CD4-positive, alpha-beta memory T cell (primary cell): ENCODE results near the gene CLCN2. TPM values are rescaled to one million over a fixed set of nuclear protein-coding genes. Genes with fewer than 3 reads are reported as not detected.

Experiments
- CTCF ChIA-PET: fragments of 350-600 bp; sonication (Branson Sonifier 250); formaldehyde crosslinking; loops from one replicate; lab custom pipeline; 2021; ENCODE audit warnings: inconsistent platforms; ENCODE audit not compliant: partially characterized antibody; lab: Charles Lee
- POLR2A ChIA-PET: fragments of 350-600 bp; sonication (Branson Sonifier 250); formaldehyde crosslinking; loops from one replicate; lab custom pipeline; 2021; ENCODE audit not compliant: partially characterized antibody; lab: Charles Lee
- DNase-seq, 5 donors: peaks; one replicate each; pipeline versions ENCODE4 v3.0.0 to v3.0.0-alpha.2; 2020 to 2022; ENCODE audit warnings: mixed read lengths in 1 of 5
- H3K27ac ChIP-seq: one replicate; pipeline ENCODE4 v1.7.0; 2013; ENCODE audit warnings: low read depth, low read length
- H3K27me3 ChIP-seq: 2 replicates; pipeline ENCODE4 v1.7.0; 2013; ENCODE audit warnings: mild to moderate bottlenecking, low read length, moderate library complexity; ENCODE audit not compliant: insufficient read depth
- H3K36me3 ChIP-seq: 2 replicates; pipeline ENCODE4 v1.7.0; 2013; ENCODE audit warnings: mild to moderate bottlenecking, low read length, moderate library complexity; ENCODE audit not compliant: insufficient read depth
- H3K4me1 ChIP-seq: 2 replicates; pipeline ENCODE4 v1.7.0; 2013; ENCODE audit warnings: mild to moderate bottlenecking, low read length, moderate library complexity; ENCODE audit not compliant: insufficient read depth
- H3K4me3 ChIP-seq, 2 donors: one replicate each; pipeline ENCODE4 v1.7.0; 2013; ENCODE audit warnings: low read length in 2 of 2, mild to moderate bottlenecking in 1 of 2
- H3K9me3 ChIP-seq, 2 donors: one replicate each; pipeline ENCODE4 v1.7.0; 2013; ENCODE audit warnings: low read length in 2 of 2, control low read depth in 1 of 2; ENCODE audit not compliant: control insufficient read depth in 1 of 2
- H3K27ac Mint-ChIP-seq, 7 donors: one replicate each; pipeline ENCODE4 v1.8.0; 2020 to 2021; ENCODE audit warnings: mixed read lengths in 7 of 7, mild to moderate bottlenecking in 6 of 7, inconsistent platforms in 3 of 7, moderate library complexity in 3 of 7
- H3K27me3 Mint-ChIP-seq, 2 donors: one replicate each; pipeline ENCODE4 v1.8.0; 2020 to 2021; ENCODE audit warnings: mixed read lengths in 2 of 2
- H3K36me3 Mint-ChIP-seq, 2 donors: one replicate each; pipeline ENCODE4 v1.8.0; 2020 to 2021; ENCODE audit warnings: mixed read lengths in 2 of 2, inconsistent platforms in 1 of 2, mild to moderate bottlenecking in 1 of 2
- H3K4me1 Mint-ChIP-seq, 4 donors: one replicate each; pipeline ENCODE4 v1.8.0; 2020 to 2021; ENCODE audit warnings: mixed read lengths in 4 of 4, mild to moderate bottlenecking in 1 of 4
- H3K4me3 Mint-ChIP-seq, 8 donors: one replicate each; pipeline ENCODE4 v1.8.0; 2020 to 2021; ENCODE audit warnings: mixed read lengths in 8 of 8, mild to moderate bottlenecking in 7 of 8, moderate library complexity in 6 of 8, inconsistent platforms in 3 of 8
- H3K9me3 Mint-ChIP-seq, 8 donors: one replicate each; pipeline ENCODE4 v1.8.0; 2020 to 2021; ENCODE audit warnings: mixed read lengths in 8 of 8, mild to moderate bottlenecking in 5 of 8, inconsistent platforms in 3 of 8, moderate library complexity in 1 of 8
- intact Hi-C: fragments of 100-400 bp; cut with micrococcal nuclease; formaldehyde crosslinking; loops from one replicate; pipeline ENCODE4 v1.15.1; 2023
- polyA plus RNA-seq, 2 donors: library from polyadenylated mRNA; unstranded; fragments of 300-500 nt; fragmentation: Illumina TruSeq; gene quantifications; one replicate each; pipeline ENCODE4 v1.2.3, GENCODE V29; 2021
- total RNA-seq, 2 experiments: library from RNA; stranded (reverse); gene quantifications; one replicate each; pipeline ENCODE4 v1.2.3, GENCODE V29; 2021

CLCN2 gene
- total and polyA plus RNA-seq, 4 experiments from 2014 or later, result 0.24 to 5.4 (median 2.1) TPM

DNA sequence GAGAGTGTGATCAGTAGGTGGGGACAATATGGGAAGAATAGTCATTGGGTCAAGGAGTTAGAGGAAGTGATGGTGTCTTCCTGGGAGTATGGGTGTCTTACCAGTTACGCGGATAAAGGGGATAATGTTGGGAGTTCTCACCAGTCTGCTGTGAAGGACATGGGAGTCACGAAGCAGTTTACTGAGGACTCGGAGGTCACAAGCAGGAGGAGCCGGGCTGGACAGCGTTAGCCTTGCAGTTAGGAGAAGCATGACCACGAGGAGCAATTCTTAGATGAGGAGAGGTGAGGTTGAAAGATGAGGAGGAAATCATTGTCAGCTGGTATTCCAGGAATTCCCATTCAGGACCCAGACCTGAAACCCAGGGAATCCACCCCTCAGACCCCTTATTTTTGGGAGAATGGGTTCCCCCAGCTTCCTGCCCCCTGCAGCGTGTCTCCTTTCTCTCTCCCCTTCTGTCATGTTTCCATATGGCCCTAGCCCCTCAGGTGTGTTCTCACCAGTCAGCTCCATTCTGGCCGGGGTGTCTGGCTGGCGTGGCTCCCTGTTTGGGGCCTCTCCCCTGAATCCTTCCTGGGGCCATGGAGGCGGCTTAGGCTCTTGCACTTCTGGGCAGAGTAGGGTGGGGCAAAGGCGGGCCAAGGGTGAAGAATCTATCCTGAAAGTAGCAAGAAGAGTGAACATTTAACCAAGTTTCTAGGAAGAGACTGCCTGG lies 14.5 kb upstream of the CLCN2 start:
- peaks cover 0 to 2% (median 0%) of the 10 kb centered on the region in 8 donors for H3K9me3 Mint-ChIP-seq
- no peaks in the 10 kb centered on the region for H3K9me3 ChIP-seq
- peaks cover 0 to 3% of the 10 kb centered on the region in 2 donors for H3K36me3 Mint-ChIP-seq
- peaks cover 20% of the 10 kb centered on the region for H3K27me3 ChIP-seq
- peaks cover 6 to 19% (median 7%) of the 10 kb centered on the region in 4 donors for H3K4me1 Mint-ChIP-seq
- H3K27me3 Mint-ChIP-seq, result peaks cover 32 to 34% of the 10 kb centered on the region in 2 donors
- H3K4me3 ChIP-seq, result no peak overlapping the region
- no peaks in the 10 kb centered on the region for H3K36me3 ChIP-seq
- no peak overlapping the region for H3K4me3 Mint-ChIP-seq
- no peak for DNase-seq
- H3K4me1 ChIP-seq, result peaks cover 3% of the 10 kb centered on the region
- CTCF ChIA-PET, result interaction anchor here (1.0 to 1.1 kb wide), 2 partner anchors 22 to 163 kb away, joined by 3 to 4 read pairs; no protein-coding TSS in a partner anchor
- H3K27ac Mint-ChIP-seq, result no peak overlapping the region
- intact Hi-C loops, result no loop called here
- H3K27ac ChIP-seq, result no peak overlapping the region
- POLR2A ChIA-PET, result no interaction called here

- CTCF ChIA-PET, result interaction anchor here (0.8 to 6.4 kb wide), 7 partner anchors 8 to 169 kb away, joined by 3 to 93 read pairs (median 29); partner anchors contain the start of genes CLCN2 and POLR2H
- peaks cover 0 to 2% (median 0%) of the 10 kb centered on the region in 8 donors for H3K9me3 Mint-ChIP-seq
- no peaks in the 10 kb centered on the region for H3K36me3 ChIP-seq
- intact Hi-C loops, result no loop called here
- peaks cover 20 to 22% of the 10 kb centered on the region in 2 donors for H3K27me3 Mint-ChIP-seq
- DNase-seq, result no peak
- peaks cover 4 to 13% (median 4%) of the 10 kb centered on the region in 4 donors for H3K4me1 Mint-ChIP-seq
- peaks cover 5 to 18% of the 10 kb centered on the region in 2 donors for H3K36me3 Mint-ChIP-seq
- H3K27ac Mint-ChIP-seq, result no peak overlapping the region
- H3K4me1 ChIP-seq, result no peaks in the 10 kb centered on the region
- H3K27me3 ChIP-seq, result peaks cover 6% of the 10 kb centered on the region
- no peaks in the 10 kb centered on the region for H3K9me3 ChIP-seq
- POLR2A ChIA-PET, result no interaction called here
- no peak overlapping the region for H3K27ac ChIP-seq
- H3K4me3 Mint-ChIP-seq, result no peak overlapping the region
- H3K4me3 ChIP-seq, result no peak overlapping the region
These were observed 12.0 kb upstream of the CLCN2 start for GRCh38 chr3:184373422-184373821.

- intact Hi-C loops, result no loop called here
- CTCF ChIA-PET, result interaction anchor here (0.5 to 6.4 kb wide), 16 partner anchors 8 to 471 kb away, joined by 3 to 93 read pairs (median 6); partner anchors contain the start of genes CLCN2 and POLR2H
- POLR2A ChIA-PET, result no interaction called here
These were observed 11.5 kb upstream of the CLCN2 start for GRCh38 chr3:184372911-184373310.

GRCh38 chr3:184372296-184372821 lies 11.0 kb upstream of the CLCN2 start:
- POLR2A ChIA-PET, result interaction anchor here (1.3 kb wide), 1 partner anchor 141 kb away, joined by 3 read pairs; no protein-coding TSS in a partner anchor
- H3K27ac Mint-ChIP-seq, result peak overlapping the region in 1 of 7 donors; percentile 64

More at GRCh38 chr3:184372911-184373310, 11.5 kb upstream of the CLCN2 start:
- H3K27ac Mint-ChIP-seq, result no peak overlapping the region
- H3K9me3 Mint-ChIP-seq, result peaks cover 0 to 2% (median 0%) of the 10 kb centered on the region in 8 donors
- no peak overlapping the region for H3K4me3 Mint-ChIP-seq
- Histone ChIP-seq H3K27ac (no peak overlapping the region), H3K27me3 (peaks cover 3% of the 10 kb centered on the region), H3K36me3 (peaks cover 4% of the 10 kb centered on the region), H3K9me3 (no peaks in the 10 kb centered on the region), H3K4me1 (no peaks in the 10 kb centered on the region), H3K4me3 (no peak overlapping the region)
- H3K4me1 Mint-ChIP-seq, result peaks cover 4 to 15% (median 5%) of the 10 kb centered on the region in 4 donors
- no peak for DNase-seq
- H3K36me3 Mint-ChIP-seq, result peaks cover 7 to 22% of the 10 kb centered on the region in 2 donors
- peaks cover 19% of the 10 kb centered on the region in 2 donors for H3K27me3 Mint-ChIP-seq

GRCh38 chr3:184371570-184372018 lies 10.2 kb upstream of the CLCN2 start:
- Histone ChIP-seq H3K9me3 (no peaks in the 10 kb centered on the region), H3K27ac (no peak overlapping the region), H3K36me3 (peaks cover 12% of the 10 kb centered on the region), H3K27me3 (no peaks in the 10 kb centered on the region), H3K4me1 (no peaks in the 10 kb centered on the region), H3K4me3 (no peak overlapping the region)
- POLR2A ChIA-PET, result interaction anchor here (1.3 kb wide), 1 partner anchor 142 kb away, joined by 3 read pairs; no protein-coding TSS in a partner anchor
- CTCF ChIA-PET, result interaction anchor here (0.7 to 6.4 kb wide), 35 partner anchors 9 to 531 kb away, joined by 3 to 93 read pairs (median 4); partner anchors contain the start of genes CLCN2 and POLR2H
- Mint-ChIP-seq H3K27ac (no peak overlapping the region), H3K36me3 (peaks cover 17 to 34% of the 10 kb centered on the region in 2 donors), H3K4me3 (no peak overlapping the region), H3K27me3 (peaks cover 9 to 11% of the 10 kb centered on the region in 2 donors), H3K9me3 (no peaks in the 10 kb centered on the region), H3K4me1 (peaks cover 6 to 18% (median 10%) of the 10 kb centered on the region in 4 donors)
- DNase-seq, result peak; percentile 47 to 62 (median 58)
- intact Hi-C loops, result loop anchor here (1.0 to 2.0 kb wide), 4 partner anchors 45 to 476 kb away; no protein-coding TSS in a partner anchor

More at GRCh38 chr3:184372296-184372821, 11.0 kb upstream of the CLCN2 start:
- Mint-ChIP-seq H3K9me3 (no peaks in the 10 kb centered on the region), H3K27me3 (peaks cover 13 to 16% of the 10 kb centered on the region in 2 donors), H3K4me1 (peaks cover 5 to 18% (median 8%) of the 10 kb centered on the region in 4 donors), H3K36me3 (peaks cover 10 to 26% of the 10 kb centered on the region in 2 donors), H3K4me3 (no peak overlapping the region)
- CTCF ChIA-PET, result interaction anchor here (0.5 to 6.4 kb wide), 30 partner anchors 9 to 470 kb away, joined by 3 to 93 read pairs (median 4); partner anchors contain the start of genes CLCN2 and POLR2H
- no peak for DNase-seq
- peaks cover 7% of the 10 kb centered on the region for H3K36me3 ChIP-seq
- no peak overlapping the region for H3K4me3 ChIP-seq
- no peaks in the 10 kb centered on the region for H3K4me1 ChIP-seq
- H3K27ac ChIP-seq, result no peak overlapping the region
- intact Hi-C loops, result no loop called here
- no peaks in the 10 kb centered on the region for H3K9me3 ChIP-seq
- H3K27me3 ChIP-seq, result no peaks in the 10 kb centered on the region

- no peaks in the 10 kb centered on the region for H3K27me3 ChIP-seq
- Mint-ChIP-seq H3K27ac (peak overlapping the region in 3 of 7 donors; percentile 16 to 25 (median 22)), H3K4me3 (peak overlapping the region in 1 of 8 donors; percentile 20), H3K4me1 (peaks cover 17 to 34% (median 25%) of the 10 kb centered on the region in 4 donors), H3K27me3 (no peaks in the 10 kb centered on the region), H3K36me3 (peaks cover 24 to 49% of the 10 kb centered on the region in 2 donors), H3K9me3 (no peaks in the 10 kb centered on the region)
- H3K4me3 ChIP-seq, result no peak overlapping the region
- intact Hi-C loops, result no loop called here
- peaks cover 11% of the 10 kb centered on the region for H3K4me1 ChIP-seq
- ChIA-PET CTCF (interaction anchor here (0.8 to 6.4 kb wide), 3 partner anchors 9 to 144 kb away, joined by 3 to 93 read pairs (median 4); no protein-coding TSS in a partner anchor), POLR2A (interaction anchor here (1.0 kb wide), 1 partner anchor 8 kb away, joined by 4 read pairs; no protein-coding TSS in a partner anchor)
- no peak for DNase-seq
- peaks cover 16% of the 10 kb centered on the region for H3K36me3 ChIP-seq
- H3K27ac ChIP-seq, result no peak overlapping the region
- no peaks in the 10 kb centered on the region for H3K9me3 ChIP-seq
These were observed 7.3 kb upstream of the CLCN2 start for GRCh38 chr3:184368586-184369183.
